AG09309 (cell line): Measurements from ENCODE around the gene COL19A1.

Source experiments
- DNase-seq: peaks from one replicate; pipeline ENCODE4 v3.0.0-alpha.2; 2010; ENCODE audit warnings: low read depth
- H3K4me3 ChIP-seq: 2 replicates; pipeline ENCODE4 v1.5.1; 2011; ENCODE audit warnings: mild to moderate bottlenecking, low read depth, low read length, moderate library complexity; ENCODE audit not compliant: control insufficient read depth
- TF ChIP-seq, protein P1 (sequence below): IDR thresholded peaks from 2 replicates; pipeline ENCODE4 v1.5.1; 2011; ENCODE audit warnings: mild to moderate bottlenecking, low read depth, low read length, inconsistent platforms; ENCODE audit not compliant: insufficient read depth, control insufficient read depth; ENCODE audit errors: missing control alignments

COL19A1 gene

DNA sequence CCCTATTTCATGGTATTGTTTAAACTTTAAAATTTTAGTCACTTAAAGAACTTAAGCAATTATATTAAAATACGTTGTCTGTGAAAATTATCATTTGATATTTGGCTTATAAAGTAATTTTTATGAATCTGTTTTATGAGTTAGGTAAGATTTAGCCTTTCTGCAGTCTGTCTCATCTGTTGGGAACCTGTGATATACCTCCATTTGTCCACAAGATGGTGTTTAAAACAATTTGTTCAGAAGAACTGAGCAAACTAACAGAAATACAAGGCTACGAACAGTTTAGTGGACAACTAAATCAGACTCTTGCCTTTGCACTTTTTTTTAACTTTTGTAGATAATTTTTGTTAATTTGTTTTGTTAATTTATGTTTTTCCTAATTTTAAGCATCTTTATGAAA, 344.1 kb downstream of the COL19A1 start:
- TF ChIP-seq, protein P1, sequence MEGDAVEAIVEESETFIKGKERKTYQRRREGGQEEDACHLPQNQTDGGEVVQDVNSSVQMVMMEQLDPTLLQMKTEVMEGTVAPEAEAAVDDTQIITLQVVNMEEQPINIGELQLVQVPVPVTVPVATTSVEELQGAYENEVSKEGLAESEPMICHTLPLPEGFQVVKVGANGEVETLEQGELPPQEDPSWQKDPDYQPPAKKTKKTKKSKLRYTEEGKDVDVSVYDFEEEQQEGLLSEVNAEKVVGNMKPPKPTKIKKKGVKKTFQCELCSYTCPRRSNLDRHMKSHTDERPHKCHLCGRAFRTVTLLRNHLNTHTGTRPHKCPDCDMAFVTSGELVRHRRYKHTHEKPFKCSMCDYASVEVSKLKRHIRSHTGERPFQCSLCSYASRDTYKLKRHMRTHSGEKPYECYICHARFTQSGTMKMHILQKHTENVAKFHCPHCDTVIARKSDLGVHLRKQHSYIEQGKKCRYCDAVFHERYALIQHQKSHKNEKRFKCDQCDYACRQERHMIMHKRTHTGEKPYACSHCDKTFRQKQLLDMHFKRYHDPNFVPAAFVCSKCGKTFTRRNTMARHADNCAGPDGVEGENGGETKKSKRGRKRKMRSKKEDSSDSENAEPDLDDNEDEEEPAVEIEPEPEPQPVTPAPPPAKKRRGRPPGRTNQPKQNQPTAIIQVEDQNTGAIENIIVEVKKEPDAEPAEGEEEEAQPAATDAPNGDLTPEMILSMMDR, result peak; percentile 10
- no peak for DNase-seq
- H3K4me3 ChIP-seq, result no peak overlapping the region

DNA sequence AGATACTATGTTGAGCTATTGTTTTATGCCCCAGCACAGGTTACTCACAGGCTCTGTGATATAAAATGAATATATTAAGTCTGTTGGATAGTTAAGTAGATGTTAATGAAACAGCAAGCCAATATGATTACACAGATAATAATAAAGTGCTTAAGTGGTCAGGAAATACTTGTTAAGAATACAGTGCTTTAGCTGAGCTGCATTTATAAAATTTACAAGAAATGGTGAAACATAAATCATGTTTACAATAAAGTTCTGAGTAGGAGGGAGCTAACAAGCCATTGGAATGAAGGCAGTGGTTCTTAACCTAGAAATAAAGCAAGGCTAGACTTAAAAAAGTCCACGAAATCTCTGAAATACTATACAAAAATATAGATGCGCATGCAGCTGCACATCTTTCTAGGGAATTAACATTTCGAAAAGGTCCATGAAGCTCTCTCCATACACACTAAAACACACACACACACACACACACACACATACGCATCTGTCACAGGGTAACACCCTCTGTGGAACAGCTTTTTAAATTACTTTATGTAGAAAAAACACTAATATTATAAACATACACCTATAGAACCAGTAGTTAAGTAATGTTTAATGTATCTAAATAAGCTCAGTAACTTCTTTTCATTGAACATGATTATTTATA, 349.2 kb downstream of the COL19A1 start:
- no peak for DNase-seq
- H3K4me3 ChIP-seq, result no peak overlapping the region
- TF ChIP-seq, protein P1, result no peak

DNA sequence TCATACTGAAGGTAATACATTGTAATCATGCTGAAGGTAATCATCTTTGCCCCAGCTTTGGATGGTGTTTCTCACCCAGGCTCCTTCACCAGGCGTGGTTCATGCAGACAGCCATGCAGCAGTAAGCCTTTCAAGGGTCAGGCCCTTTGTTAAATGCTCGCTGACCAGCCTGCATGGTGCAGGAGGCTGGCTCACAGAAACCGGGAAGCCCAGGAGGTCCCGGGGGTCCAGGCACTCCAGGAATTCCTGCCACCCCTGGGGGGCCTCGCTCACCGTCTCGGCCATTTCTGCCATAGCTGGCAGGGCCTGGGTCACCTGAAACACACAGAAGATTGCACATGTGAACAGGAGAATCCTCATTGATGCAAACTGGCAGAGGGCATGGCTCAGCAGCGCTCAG, 350.4 kb downstream of the COL19A1 start:
- TF ChIP-seq, protein P1, result no peak
- no peak for DNase-seq
- no peak overlapping the region for H3K4me3 ChIP-seq

DNA sequence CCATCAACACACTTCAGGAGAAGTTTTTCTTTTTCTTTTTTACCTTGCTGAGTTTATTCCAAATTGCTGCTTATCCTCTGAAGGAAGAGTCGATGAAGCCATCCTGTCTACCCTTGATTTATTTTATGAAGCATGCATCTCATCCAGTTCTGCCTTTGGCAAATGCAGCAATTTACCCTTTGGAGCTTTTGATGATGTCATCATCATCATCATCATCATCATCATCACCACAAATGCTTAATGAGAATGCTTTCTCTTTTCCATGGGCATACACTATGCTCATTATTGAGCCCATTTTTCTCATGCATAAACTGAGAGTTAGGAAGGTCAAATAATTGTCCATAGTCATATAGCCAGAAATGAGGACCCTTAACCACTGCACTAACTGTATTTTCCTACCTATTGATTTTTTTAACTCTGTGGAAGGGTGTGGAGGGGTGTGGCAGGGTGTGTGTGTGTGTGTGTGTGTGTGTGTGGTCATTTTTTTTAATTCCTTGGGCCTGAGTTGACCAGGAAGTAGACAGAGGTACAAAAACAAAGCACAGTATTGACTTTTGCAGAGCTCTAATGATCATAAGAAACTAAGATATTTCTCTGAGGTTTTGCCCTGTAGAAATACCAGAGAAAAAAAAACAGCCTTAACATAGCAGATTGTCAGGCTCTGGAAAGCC, 353.7 kb downstream of the COL19A1 start:
- DNase-seq, result no peak
- TF ChIP-seq, protein P1, result no peak
- H3K4me3 ChIP-seq, result no peak overlapping the region

DNA sequence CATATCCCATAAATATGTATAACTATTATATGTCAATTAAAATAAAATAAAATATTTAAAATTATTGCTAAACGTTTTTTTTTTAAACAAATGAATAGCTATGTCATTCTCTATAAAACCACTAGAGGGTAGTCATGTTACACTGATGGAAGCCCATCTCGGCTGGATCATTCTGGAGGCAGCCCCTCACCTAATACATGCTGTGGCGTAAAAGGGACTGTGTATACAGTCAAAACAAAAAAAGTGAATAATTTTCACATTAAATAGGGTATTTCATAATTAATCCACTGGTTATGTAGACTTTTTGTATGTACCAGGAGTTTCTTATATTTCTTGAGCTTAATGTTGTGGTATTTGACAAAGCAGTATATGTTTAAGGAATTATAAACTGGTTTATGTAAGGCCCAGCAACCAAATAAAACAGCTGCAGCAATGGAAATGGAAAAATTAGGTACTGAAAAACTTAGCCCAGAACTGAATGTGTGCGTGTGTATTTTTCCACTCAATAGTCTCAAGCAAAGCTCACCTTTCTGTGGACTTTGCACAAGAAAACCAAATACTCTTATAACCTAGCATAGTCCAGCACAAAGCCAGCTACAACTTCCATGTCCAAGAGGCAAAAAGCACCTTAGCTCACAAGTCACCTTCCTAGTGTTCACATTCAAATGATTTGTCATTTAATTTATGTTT, 354.8 kb downstream of the COL19A1 start:
- TF ChIP-seq, protein P1, result peak; percentile 48
- DNase-seq, result no peak
- H3K4me3 ChIP-seq, result no peak overlapping the region

DNA sequence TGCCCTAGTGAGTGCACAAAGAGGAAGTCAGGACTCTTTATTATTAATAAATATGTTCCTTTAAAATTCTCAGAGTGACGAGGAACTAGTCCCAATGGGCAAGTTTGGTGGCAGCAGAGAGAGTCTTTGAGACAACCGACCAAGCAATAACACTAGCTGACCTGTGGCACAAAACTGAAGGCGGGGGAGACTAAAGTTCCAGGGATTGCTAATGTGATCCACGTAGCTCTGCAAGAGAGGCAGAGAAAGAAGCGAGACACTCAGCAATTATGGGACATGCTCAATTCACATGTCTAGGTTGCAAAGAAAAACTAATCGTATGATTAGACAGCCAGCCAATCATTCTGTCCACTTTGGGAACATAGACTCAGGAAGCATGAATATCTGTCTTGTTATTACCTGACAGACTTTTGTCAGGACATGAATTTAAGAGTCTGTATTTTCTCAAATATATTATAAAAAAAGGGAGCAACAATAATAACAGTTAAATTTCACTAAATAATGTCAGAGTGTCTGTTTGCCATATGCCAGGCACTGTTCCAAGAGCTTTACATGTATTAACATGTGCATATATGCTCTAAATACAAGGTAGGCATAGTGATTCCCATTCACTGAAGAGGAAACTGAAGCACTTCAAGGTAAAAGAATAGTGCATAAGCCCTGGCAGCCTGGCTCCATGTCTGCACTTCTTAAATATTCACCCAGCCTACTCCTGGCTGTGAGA, 355.5 kb downstream of the COL19A1 start:
- DNase-seq, result no peak
- no peak overlapping the region for H3K4me3 ChIP-seq
- TF ChIP-seq, protein P1, result no peak
